Common myeloid progenitor, CD34-positive (primary cell): ENCODE measurements around the gene SLC16A7.

Experiments used
- CTCF ChIA-PET: fragments of 350-600 bp; sonication (Branson Sonifier 250); formaldehyde crosslinking; loops from one replicate; lab custom pipeline; 2021; ENCODE audit warnings: antibody characterized with exemption; lab: Charles Lee
- POLR2A ChIA-PET: fragments of 350-600 bp; sonication (Branson Sonifier 250); formaldehyde crosslinking; loops from one replicate; lab custom pipeline; 2021; ENCODE audit warnings: antibody characterized with exemption; lab: Charles Lee
- DNase-seq, 3 donors: peaks; one replicate each; pipeline versions ENCODE4 v3.0.0 to v3.0.0-alpha.2; 2013
- H3K27ac ChIP-seq, 2 experiments: 1 replicate in 1 of 2; 2 replicates in 1 of 2; pipeline ENCODE4 v1.7.0; 2013; ENCODE audit warnings: inconsistent platforms in 2 of 2, low read length in 2 of 2, mild to moderate bottlenecking in 2 of 2, low read depth in 1 of 2, moderate library complexity in 1 of 2; ENCODE audit not compliant: severe bottlenecking in 2 of 2, insufficient read depth in 1 of 2, poor library complexity in 1 of 2
- H3K27me3 ChIP-seq, 5 experiments: replicated peaks in 2 of 5; 1 replicate in 3 of 5; 2 replicates in 2 of 5; pipeline versions ENCODE4 v1.6.1 to v1.7.0; 2013; ENCODE audit warnings: low read length in 4 of 5, mild to moderate bottlenecking in 2 of 5, moderate library complexity in 2 of 5, inconsistent platforms in 1 of 5; ENCODE audit not compliant: insufficient read depth in 5 of 5, control insufficient read depth in 4 of 5
- H3K36me3 ChIP-seq, 4 experiments: 1 replicate in 2 of 4; 2 replicates in 2 of 4; pipeline versions ENCODE4 v1.6.1 to v1.7.0; 2013; ENCODE audit warnings: low read length in 3 of 4, control low read depth in 1 of 4, mild to moderate bottlenecking in 1 of 4; ENCODE audit not compliant: control insufficient read depth in 4 of 4, insufficient read depth in 4 of 4
- H3K4me1 ChIP-seq, 4 experiments: 1 replicate in 3 of 4; 2 replicates in 1 of 4; pipeline versions ENCODE4 v1.6.1 to v1.7.1; 2013; ENCODE audit warnings: low read length in 3 of 4, mild to moderate bottlenecking in 3 of 4, control low read depth in 1 of 4, inconsistent platforms in 1 of 4, moderate library complexity in 1 of 4; ENCODE audit not compliant: control insufficient read depth in 4 of 4, insufficient read depth in 4 of 4; ENCODE audit errors: control extremely low read depth in 1 of 4
- H3K4me3 ChIP-seq, 7 experiments: 1 replicate in 4 of 7; 2 replicates in 3 of 7; pipeline versions ENCODE4 v1.5.1 to v1.7.0; 2013; ENCODE audit warnings: mild to moderate bottlenecking in 7 of 7, low read length in 6 of 7, moderate library complexity in 6 of 7, inconsistent platforms in 2 of 7, low read depth in 2 of 7, control low read depth in 1 of 7; ENCODE audit not compliant: insufficient read depth in 4 of 7, control insufficient read depth in 1 of 7; ENCODE audit errors: extremely low read depth in 1 of 7
- H3K9me3 ChIP-seq, 5 experiments: 1 replicate in 4 of 5; 2 replicates in 1 of 5; pipeline versions ENCODE4 v1.6.1 to v1.7.1; 2013; ENCODE audit warnings: low read length in 4 of 5, mild to moderate bottlenecking in 2 of 5, inconsistent platforms in 1 of 5, low read depth in 1 of 5, moderate library complexity in 1 of 5; ENCODE audit not compliant: control insufficient read depth in 4 of 5, insufficient read depth in 2 of 5; ENCODE audit errors: control extremely low read depth in 1 of 5
- WGBS: methylation state at CpG from one replicate; pipeline ENCODE4 v1.1.5; 2013; ENCODE audit not compliant: insufficient coverage; 5-methylcytosine and 5-hydroxymethylcytosine counted together

Gene SLC16A7

GRCh38 chr12:59636945-59637691 is 41.3 kb downstream of the SLC16A7 start:
- Histone ChIP-seq H3K9me3 (no peaks in the 10 kb centered on the region), H3K4me3 (no peak overlapping the region), H3K27ac (no peak overlapping the region), H3K36me3 (no peaks in the 10 kb centered on the region), H3K4me1 (peaks cover 0 to 5% (median 2%) of the 10 kb centered on the region in 4 experiments), H3K27me3 (no peaks in the 10 kb centered on the region)
- ChIA-PET POLR2A (no interaction called here), CTCF (interaction anchor here (1.1 kb wide), 1 partner anchor 41 kb away, joined by 4 read pairs; the partner anchor contains the start of gene SLC16A7)
- WGBS = 89% methylated on average over 2 of the region's 5 CpGs
- DNase-seq = peak in 1 of 3 donors; percentile 27

- H3K27me3 ChIP-seq = no peaks in the 10 kb centered on the region
- H3K4me1 ChIP-seq = peaks cover 0 to 5% (median 2%) of the 10 kb centered on the region in 4 experiments
- H3K4me3 ChIP-seq = no peak overlapping the region
- H3K9me3 ChIP-seq = no peaks in the 10 kb centered on the region
- POLR2A ChIA-PET = no interaction called here
- CTCF ChIA-PET = no interaction called here
- no peak overlapping the region for H3K27ac ChIP-seq
- peak in 2 of 3 donors; percentile 33 to 50 for DNase-seq
- peaks cover 0 to 3% (median 0%) of the 10 kb centered on the region in 4 experiments for H3K36me3 ChIP-seq
These were observed 41.9 kb downstream of the SLC16A7 start for GRCh38 chr12:59637692-59638070.

GRCh38 chr12:59643550-59643949 is 47.7 kb downstream of the SLC16A7 start:
- Histone ChIP-seq H3K9me3 (peaks cover 0 to 17% (median 6%) of the 10 kb centered on the region in 5 experiments), H3K4me1 (peaks cover 0 to 4% (median under 1%) of the 10 kb centered on the region in 4 experiments), H3K36me3 (peaks cover 2 to 23% (median 9%) of the 10 kb centered on the region in 4 experiments), H3K4me3 (no peak overlapping the region), H3K27me3 (no peaks in the 10 kb centered on the region), H3K27ac (no peak overlapping the region)
- WGBS = 100% methylated on average over 3 of the region's 3 CpGs
- ChIA-PET CTCF (interaction anchor here (1.2 to 1.3 kb wide), 2 partner anchors 11 to 12 kb away, joined by 3 to 4 read pairs; no protein-coding TSS in a partner anchor), POLR2A (no interaction called here)
- DNase-seq = no peak

GRCh38 chr12:59645242-59645641 is 49.4 kb downstream of the SLC16A7 start:
- H3K4me3 ChIP-seq = no peak overlapping the region
- H3K4me1 ChIP-seq = peaks cover 0 to 3% (median 0%) of the 10 kb centered on the region in 4 experiments
- ChIA-PET POLR2A (no interaction called here), CTCF (no interaction called here)
- DNase-seq = no peak
- peaks cover 0 to 17% (median 6%) of the 10 kb centered on the region in 5 experiments for H3K9me3 ChIP-seq
- no peak overlapping the region for H3K27ac ChIP-seq
- peaks cover 2 to 23% (median 9%) of the 10 kb centered on the region in 4 experiments for H3K36me3 ChIP-seq
- H3K27me3 ChIP-seq = no peaks in the 10 kb centered on the region
- WGBS = no CpG with 5 or more reads among the region's 1 CpG

GRCh38 chr12:59646636-59647035 is 50.8 kb downstream of the SLC16A7 start:
- H3K27me3 ChIP-seq = no peaks in the 10 kb centered on the region
- CTCF ChIA-PET = no interaction called here
- DNase-seq = no peak
- peaks cover 2 to 23% (median 9%) of the 10 kb centered on the region in 4 experiments for H3K36me3 ChIP-seq
- H3K4me1 ChIP-seq = peaks cover 0 to 1% (median 0%) of the 10 kb centered on the region in 4 experiments
- POLR2A ChIA-PET = no interaction called here
- peaks cover 0 to 17% (median 6%) of the 10 kb centered on the region in 5 experiments for H3K9me3 ChIP-seq
- no peak overlapping the region for H3K4me3 ChIP-seq
- no peak overlapping the region for H3K27ac ChIP-seq

- DNase-seq = no peak
- CTCF ChIA-PET = no interaction called here
These were observed 53.4 kb downstream of the SLC16A7 start for GRCh38 chr12:59649203-59649602.

GRCh38 chr12:59650588-59651228 is 54.9 kb downstream of the SLC16A7 start:
- CTCF ChIA-PET = interaction anchor here (0.6 to 0.9 kb wide), 2 partner anchors 8 to 12 kb away, joined by 3 to 4 read pairs; no protein-coding TSS in a partner anchor

More at GRCh38 chr12:59649203-59649602, 53.4 kb downstream of the SLC16A7 start:
- H3K27me3 ChIP-seq = no peaks in the 10 kb centered on the region
- WGBS = 100% methylated on average over 2 of the region's 2 CpGs
- H3K4me3 ChIP-seq = no peak overlapping the region
- no peak overlapping the region for H3K27ac ChIP-seq
- peaks cover 0 to 17% (median 6%) of the 10 kb centered on the region in 5 experiments for H3K9me3 ChIP-seq
- POLR2A ChIA-PET = no interaction called here
- peaks cover 0 to 1% (median 0%) of the 10 kb centered on the region in 4 experiments for H3K4me1 ChIP-seq
- H3K36me3 ChIP-seq = peaks cover 0 to 23% (median 5%) of the 10 kb centered on the region in 4 experiments

More at GRCh38 chr12:59650588-59651228, 54.9 kb downstream of the SLC16A7 start:
- Histone ChIP-seq H3K4me1 (peaks cover 0 to 1% (median 0%) of the 10 kb centered on the region in 4 experiments), H3K4me3 (no peak overlapping the region), H3K27ac (no peak overlapping the region), H3K36me3 (peaks cover 0 to 15% (median 4%) of the 10 kb centered on the region in 4 experiments), H3K27me3 (no peaks in the 10 kb centered on the region), H3K9me3 (peaks cover 0 to 10% (median 3%) of the 10 kb centered on the region in 5 experiments)
- DNase-seq = no peak
- POLR2A ChIA-PET = no interaction called here
- 100% methylated on average over 1 of the region's 3 CpGs for WGBS
